ENCODE results near the gene COA6.

DNA sequence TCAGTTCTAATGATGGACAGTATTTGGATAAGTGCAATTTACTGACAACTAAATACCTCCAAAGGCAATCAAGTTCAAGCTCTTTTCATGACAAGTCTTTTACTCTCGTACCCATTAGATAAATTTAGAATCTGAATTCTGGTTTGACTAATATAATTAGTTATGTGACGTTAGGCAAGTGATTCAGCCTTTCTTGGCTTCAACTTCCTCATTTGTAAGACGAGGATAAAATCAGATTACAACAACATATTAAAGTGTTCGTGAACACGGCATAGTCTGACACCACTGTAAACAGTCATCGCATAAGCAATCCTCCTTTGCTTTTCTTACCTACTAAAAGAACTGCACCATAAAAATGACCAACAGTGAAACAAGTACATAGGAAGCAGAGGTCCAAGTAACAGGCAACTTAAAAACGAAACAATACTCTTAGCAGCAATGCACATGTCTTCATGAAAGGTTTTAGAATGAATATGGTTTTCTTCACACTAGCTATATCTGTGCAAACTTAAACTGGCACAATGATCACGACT is 25.7 kb downstream of the COA6 start:
- TF ChIP-seq, protein P1, sequence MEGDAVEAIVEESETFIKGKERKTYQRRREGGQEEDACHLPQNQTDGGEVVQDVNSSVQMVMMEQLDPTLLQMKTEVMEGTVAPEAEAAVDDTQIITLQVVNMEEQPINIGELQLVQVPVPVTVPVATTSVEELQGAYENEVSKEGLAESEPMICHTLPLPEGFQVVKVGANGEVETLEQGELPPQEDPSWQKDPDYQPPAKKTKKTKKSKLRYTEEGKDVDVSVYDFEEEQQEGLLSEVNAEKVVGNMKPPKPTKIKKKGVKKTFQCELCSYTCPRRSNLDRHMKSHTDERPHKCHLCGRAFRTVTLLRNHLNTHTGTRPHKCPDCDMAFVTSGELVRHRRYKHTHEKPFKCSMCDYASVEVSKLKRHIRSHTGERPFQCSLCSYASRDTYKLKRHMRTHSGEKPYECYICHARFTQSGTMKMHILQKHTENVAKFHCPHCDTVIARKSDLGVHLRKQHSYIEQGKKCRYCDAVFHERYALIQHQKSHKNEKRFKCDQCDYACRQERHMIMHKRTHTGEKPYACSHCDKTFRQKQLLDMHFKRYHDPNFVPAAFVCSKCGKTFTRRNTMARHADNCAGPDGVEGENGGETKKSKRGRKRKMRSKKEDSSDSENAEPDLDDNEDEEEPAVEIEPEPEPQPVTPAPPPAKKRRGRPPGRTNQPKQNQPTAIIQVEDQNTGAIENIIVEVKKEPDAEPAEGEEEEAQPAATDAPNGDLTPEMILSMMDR (IDR thresholded peaks at IDR 0.05 in 8 of 11, conservative IDR thresholded peaks at IDR 0.05 in 3 of 11), result no peak
- TF ChIP-seq POLR2AphosphoS5 (IDR thresholded peaks at IDR 0.05) (no peak), POLR2A (IDR thresholded peaks at IDR 0.05) (no peak)
